ENCODE results near the gene WHRN.

- TF ChIP-seq SNAPC5 (CRISPR knock-in tag; IDR thresholded peaks at IDR 0.05): no peak
- no peak for TF ChIP-seq ATF7 (IDR thresholded peaks at IDR 0.05)
- no peak for TF ChIP-seq ZNF274 (IDR thresholded peaks at IDR 0.05; ENCODE audit: borderline replicate concordance, low read depth, low read length)
- no peak for TF ChIP-seq EP300 (IDR thresholded peaks at IDR 0.05; ENCODE audit: low read length)
- TF ChIP-seq REST (IDR thresholded peaks at IDR 0.05; ENCODE audit: borderline replicate concordance): no peak
- TF ChIP-seq REST (CRISPR knock-in tag; IDR thresholded peaks at IDR 0.05; ENCODE audit: low read depth): no peak
- TF ChIP-seq CTCF (IDR thresholded peaks at IDR 0.05 in 2 of 3, conservative IDR thresholded peaks at IDR 0.05 in 1 of 3; ENCODE audit: insufficient read depth in 2 of 3, low read depth in 1 of 3, low read length in 3 of 3): no peak
- TF ChIP-seq RAD21 (CRISPR knock-in tag; conservative IDR thresholded peaks at IDR 0.05 in 1 of 2, IDR thresholded peaks at IDR 0.05 in 1 of 2): no peak
- TF ChIP-seq JUNB (CRISPR knock-in tag; conservative IDR thresholded peaks at IDR 0.05): no peak
Measured at GRCh38 chr9:114409842-114410241, 95.4 kb downstream of the WHRN start.

Data from K562 (cell line).